Effector memory CD8-positive, alpha-beta T cell (primary cell): ENCODE measurements around the gene DNAJC8.
A peak's percentile ranks its signal among the peaks of the same experiment; 100 is the strongest.

ENCODE experiments used
- ATAC-seq: fragments of 150-1000 bp; cut with Tn5 transposase; replicated peaks from 2 replicates; pipeline ENCODE4 v1.10.0; 2021; ENCODE audit warnings: mild to moderate bottlenecking, moderate library complexity
- DNase-seq, 3 experiments: peaks; one replicate each; pipeline ENCODE4 v3.0.0; 2021
- H3K27ac Mint-ChIP-seq, 2 donors: one replicate each; pipeline ENCODE4 v1.8.0; 2022; ENCODE audit warnings: mild to moderate bottlenecking in 2 of 2, mixed read lengths in 2 of 2, moderate library complexity in 2 of 2
- H3K27me3 Mint-ChIP-seq, 2 donors: one replicate each; pipeline ENCODE4 v1.8.0; 2022; ENCODE audit warnings: mixed read lengths in 2 of 2
- H3K36me3 Mint-ChIP-seq: one replicate; pipeline ENCODE4 v1.8.0; 2022; ENCODE audit warnings: mild to moderate bottlenecking, moderate library complexity, mixed read lengths; ENCODE audit not compliant: insufficient read depth
- H3K4me1 Mint-ChIP-seq, 2 donors: one replicate each; pipeline ENCODE4 v1.8.0; 2022; ENCODE audit warnings: low read depth in 2 of 2, mixed read lengths in 2 of 2
- H3K4me3 Mint-ChIP-seq, 2 donors: one replicate each; pipeline ENCODE4 v1.8.0; 2022; ENCODE audit warnings: mild to moderate bottlenecking in 2 of 2, mixed read lengths in 2 of 2, moderate library complexity in 2 of 2
- H3K9me3 Mint-ChIP-seq, 2 donors: one replicate each; pipeline ENCODE4 v1.8.0; 2022; ENCODE audit warnings: mixed read lengths in 2 of 2

The DNAJC8 gene

GRCh38 chr1:28185071-28185470, 47.8 kb downstream of the DNAJC8 start:
- peaks cover 8 to 11% of the 10 kb centered on the region in 2 donors for H3K4me1 Mint-ChIP-seq
- H3K4me3 Mint-ChIP-seq = no peak overlapping the region
- H3K9me3 Mint-ChIP-seq = no peaks in the 10 kb centered on the region
- no peak overlapping the region for H3K27ac Mint-ChIP-seq
- DNase-seq (no peak), ATAC-seq (no peak)
- no peaks in the 10 kb centered on the region for H3K27me3 Mint-ChIP-seq
- H3K36me3 Mint-ChIP-seq = no peaks in the 10 kb centered on the region

GRCh38 chr1:28180306-28181305, 52.2 kb downstream of the DNAJC8 start:
- ATAC-seq = no peak
- Mint-ChIP-seq H3K27me3 (no peaks in the 10 kb centered on the region), H3K27ac (peak overlapping the region in 1 of 2 donors; percentile 1)

GRCh38 chr1:28178690-28179485, 53.9 kb downstream of the DNAJC8 start:
- ATAC-seq = no peak
- Mint-ChIP-seq H3K4me1 (peaks cover 13 to 14% of the 10 kb centered on the region in 2 donors), H3K27ac (no peak overlapping the region), H3K4me3 (no peak overlapping the region), H3K27me3 (no peaks in the 10 kb centered on the region), H3K9me3 (no peaks in the 10 kb centered on the region), H3K36me3 (peaks cover 3% of the 10 kb centered on the region)
- no peak for DNase-seq

More at GRCh38 chr1:28180306-28181305, 52.2 kb downstream of the DNAJC8 start:
- Mint-ChIP-seq H3K9me3 (no peaks in the 10 kb centered on the region), H3K4me3 (no peak overlapping the region), H3K36me3 (no peaks in the 10 kb centered on the region), H3K4me1 (peaks cover 11% of the 10 kb centered on the region in 2 donors)
- DNase-seq = no peak

- no peak within 1 kb of the TSS for H3K4me3 Mint-ChIP-seq
- H3K27ac Mint-ChIP-seq = peak within 1 kb of the TSS in 1 of 2 donors; percentile 26
- ATAC-seq = peak; percentile 21
- no peaks in the 10 kb centered on the region for H3K27me3 Mint-ChIP-seq
- H3K9me3 Mint-ChIP-seq = no peaks in the 10 kb centered on the region
- DNase-seq = no peak
- peaks cover 7% of the 10 kb centered on the region for H3K36me3 Mint-ChIP-seq
- peaks cover 30 to 34% of the 10 kb centered on the region in 2 donors for H3K4me1 Mint-ChIP-seq
These were observed 56.0 kb downstream of the DNAJC8 start, which contains the start of gene PTAFR for GRCh38 chr1:28176492-28177470. Gene PTAFR (minus strand): TSS chr1:28176690. CDS start chr1:28151021, 25,669 bp downstream.

- Mint-ChIP-seq H3K27ac (peak overlapping the region in 1 of 2 donors; percentile 26), H3K36me3 (peaks cover 7% of the 10 kb centered on the region), H3K27me3 (no peaks in the 10 kb centered on the region), H3K4me3 (no peak overlapping the region), H3K4me1 (peaks cover 35 to 38% of the 10 kb centered on the region in 2 donors), H3K9me3 (no peaks in the 10 kb centered on the region)
- DNase-seq (no peak), ATAC-seq (no peak)
These were observed 56.8 kb downstream of the DNAJC8 start for GRCh38 chr1:28175955-28176485.

- Mint-ChIP-seq H3K27me3 (no peaks in the 10 kb centered on the region), H3K9me3 (no peaks in the 10 kb centered on the region), H3K4me1 (peaks cover 38 to 43% of the 10 kb centered on the region in 2 donors), H3K4me3 (peak overlapping the region; percentile 57 to 80), H3K27ac (peak overlapping the region; percentile 12 to 35), H3K36me3 (peaks cover 8% of the 10 kb centered on the region)
- ATAC-seq (no peak), DNase-seq (no peak)
These were observed 58.9 kb downstream of the DNAJC8 start for GRCh38 chr1:28173980-28174297.

- peak overlapping the region; percentile 12 to 83 for H3K27ac Mint-ChIP-seq
- peak overlapping the region; percentile 80 to 84 for H3K4me3 Mint-ChIP-seq
- DNase-seq (no peak), ATAC-seq (no peak)
- H3K4me1 Mint-ChIP-seq = peaks cover 40 to 47% of the 10 kb centered on the region in 2 donors
- H3K9me3 Mint-ChIP-seq = no peaks in the 10 kb centered on the region
- H3K27me3 Mint-ChIP-seq = no peaks in the 10 kb centered on the region
- H3K36me3 Mint-ChIP-seq = peaks cover 12% of the 10 kb centered on the region
These were observed 59.5 kb downstream of the DNAJC8 start for GRCh38 chr1:28173151-28173979.

- H3K4me1 Mint-ChIP-seq = peaks cover 42 to 47% of the 10 kb centered on the region in 2 donors
- peak; percentile 21 to 38 (median 23) for DNase-seq
- H3K36me3 Mint-ChIP-seq = peaks cover 12% of the 10 kb centered on the region
- peak overlapping the region; percentile 83 to 87 for H3K27ac Mint-ChIP-seq
- ATAC-seq = peak; percentile 58
- H3K4me3 Mint-ChIP-seq = peak overlapping the region; percentile 80 to 84
- H3K9me3 Mint-ChIP-seq = no peaks in the 10 kb centered on the region
- no peaks in the 10 kb centered on the region for H3K27me3 Mint-ChIP-seq
These were observed 60.1 kb downstream of the DNAJC8 start for GRCh38 chr1:28172713-28173150.

GRCh38 chr1:28171246-28171645, 61.6 kb downstream of the DNAJC8 start:
- H3K27me3 Mint-ChIP-seq = no peaks in the 10 kb centered on the region
- no peak for ATAC-seq
- H3K4me1 Mint-ChIP-seq = peaks cover 42 to 47% of the 10 kb centered on the region in 2 donors
- DNase-seq = no peak
- H3K36me3 Mint-ChIP-seq = peaks cover 15% of the 10 kb centered on the region
- no peaks in the 10 kb centered on the region for H3K9me3 Mint-ChIP-seq
- H3K4me3 Mint-ChIP-seq = peak overlapping the region; percentile 5 to 8
- peak overlapping the region in 1 of 2 donors; percentile 2 for H3K27ac Mint-ChIP-seq

GRCh38 chr1:28170001-28170596, 62.7 kb downstream of the DNAJC8 start:
- Mint-ChIP-seq H3K36me3 (peaks cover 16% of the 10 kb centered on the region), H3K27ac (peak overlapping the region in 1 of 2 donors; percentile 85), H3K4me3 (peak overlapping the region in 1 of 2 donors; percentile 4), H3K4me1 (peaks cover 42 to 47% of the 10 kb centered on the region in 2 donors), H3K9me3 (no peaks in the 10 kb centered on the region), H3K27me3 (no peaks in the 10 kb centered on the region)
- no peak for DNase-seq
- ATAC-seq = no peak

- Mint-ChIP-seq H3K27ac (no peak overlapping the region), H3K4me3 (no peak overlapping the region), H3K4me1 (peaks cover under 1 to 8% of the 10 kb centered on the region in 2 donors)
These were observed 69.2 kb downstream of the DNAJC8 start for GRCh38 chr1:28163496-28164161.

More at GRCh38 chr1:28163496-28164161, 69.2 kb downstream of the DNAJC8 start:
- ATAC-seq (no peak), DNase-seq (no peak)
- peaks cover 6% of the 10 kb centered on the region for H3K36me3 Mint-ChIP-seq
- no peaks in the 10 kb centered on the region for H3K9me3 Mint-ChIP-seq
- no peaks in the 10 kb centered on the region for H3K27me3 Mint-ChIP-seq
